Activated effector memory CD4-positive, alpha-beta T cell treated with anti-CD3 and anti-CD28 coated beads, Interleukin-2, amount 50 U/mL, for 16 hours (primary cell): ENCODE results near the gene HOXA5.
A peak's percentile ranks its signal among the peaks of the same experiment; 100 is the strongest.

Experiments
- DNase-seq: peaks from one replicate; pipeline ENCODE4 v3.0.0-alpha.2; 2020

HOXA5 gene

GRCh38 chr7:27104341-27105058, 39.0 kb downstream of the HOXA5 start:
- no peak for DNase-seq

- no peak for DNase-seq
These were observed 39.8 kb downstream of the HOXA5 start for GRCh38 chr7:27103489-27104226.

- DNase-seq = no peak
These were observed 40.7 kb downstream of the HOXA5 start, which contains the start of gene HOXA2 for GRCh38 chr7:27102581-27103442. TSS of gene HOXA2 (minus strand) at chr7:27102683. CDS start at chr7:27102500, 183 bp downstream.

GRCh38 chr7:27101957-27102580, 41.4 kb downstream of the HOXA5 start:
- no peak for DNase-seq

- DNase-seq = no peak
These were observed 42.1 kb downstream of the HOXA5 start for GRCh38 chr7:27101171-27101956.

GRCh38 chr7:27100694-27101170, 42.7 kb downstream of the HOXA5 start:
- DNase-seq = no peak

- no peak for DNase-seq
These were observed 43.8 kb downstream of the HOXA5 start for GRCh38 chr7:27099453-27100370.

- DNase-seq = no peak
These were observed 44.7 kb downstream of the HOXA5 start for GRCh38 chr7:27098578-27099451.

- no peak for DNase-seq
These were observed 45.5 kb downstream of the HOXA5 start for GRCh38 chr7:27097686-27098577.

GRCh38 chr7:27096768-27097514, 46.5 kb downstream of the HOXA5 start:
- no peak for DNase-seq

- peak; percentile 90 for DNase-seq
These were observed 47.3 kb downstream of the HOXA5 start, which contains the start of gene HOXA1 for GRCh38 chr7:27095897-27096767. TSS of gene HOXA1 (minus strand) at chr7:27096000. CDS start at chr7:27095912, 88 bp downstream.

- DNase-seq = peak; percentile 68
These were observed 48.2 kb downstream of the HOXA5 start for GRCh38 chr7:27095050-27095896.

- DNase-seq = no peak
These were observed 49.0 kb downstream of the HOXA5 start for GRCh38 chr7:27094304-27095049.

- DNase-seq = no peak
These were observed 50.1 kb downstream of the HOXA5 start for GRCh38 chr7:27093184-27093895.
